ENCODE data around the gene PHIP.
A peak's percentile ranks its signal among the peaks of the same experiment; 100 is the strongest.
"Not testable (repeated sequence)": the region's sequence is repeated elsewhere in the genome, so short reads cannot be mapped to it uniquely, and the experiment has no call there.

PHIP gene

GRCh38 chr6:78935553-78935952 lies 142.5 kb downstream of the PHIP start:
- DNase-seq: no peak

- no peak for DNase-seq
Measured at GRCh38 chr6:78925317-78925716, 152.7 kb downstream of the PHIP start.

DNA sequence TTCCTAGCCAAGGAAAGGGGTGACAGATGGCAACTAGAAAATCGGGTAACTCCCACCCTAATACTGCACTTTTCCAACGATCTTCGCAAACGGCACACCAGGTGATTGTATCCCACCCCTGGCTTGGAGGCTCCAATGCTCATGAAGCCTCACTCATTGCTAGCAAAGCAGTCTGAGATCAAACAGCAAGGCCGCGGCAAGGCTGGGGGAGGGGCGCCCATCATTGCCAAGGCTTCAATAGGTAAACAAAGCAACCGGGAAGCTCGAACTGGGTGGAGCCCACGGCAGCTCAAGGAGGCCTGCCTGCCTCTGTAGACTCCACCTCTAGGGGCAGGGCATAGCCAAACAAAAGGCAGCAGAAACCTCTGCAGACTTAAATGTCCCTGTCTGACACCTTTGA lies 156.9 kb downstream of the PHIP start:
- not testable (repeated sequence) for DNase-seq

DNA sequence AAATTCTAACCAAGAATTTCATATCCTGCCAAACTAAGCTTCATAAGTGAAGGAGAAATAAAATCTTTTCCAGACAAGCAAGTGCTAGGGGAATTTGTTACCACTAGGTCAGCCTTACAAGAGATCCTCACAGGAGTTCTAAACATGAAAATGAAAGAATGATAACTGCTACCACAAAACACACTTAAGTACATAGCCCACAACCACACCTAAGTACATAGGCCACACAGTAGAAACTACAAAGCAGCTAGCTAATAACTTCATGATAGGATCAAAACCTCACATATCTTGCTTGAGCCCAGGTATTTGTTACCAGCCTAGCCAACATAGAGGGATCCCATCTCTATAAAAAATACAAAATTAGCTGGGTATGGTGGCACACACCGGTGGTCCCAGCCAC lies 160.3 kb downstream of the PHIP start:
- DNase-seq: no peak

DNA sequence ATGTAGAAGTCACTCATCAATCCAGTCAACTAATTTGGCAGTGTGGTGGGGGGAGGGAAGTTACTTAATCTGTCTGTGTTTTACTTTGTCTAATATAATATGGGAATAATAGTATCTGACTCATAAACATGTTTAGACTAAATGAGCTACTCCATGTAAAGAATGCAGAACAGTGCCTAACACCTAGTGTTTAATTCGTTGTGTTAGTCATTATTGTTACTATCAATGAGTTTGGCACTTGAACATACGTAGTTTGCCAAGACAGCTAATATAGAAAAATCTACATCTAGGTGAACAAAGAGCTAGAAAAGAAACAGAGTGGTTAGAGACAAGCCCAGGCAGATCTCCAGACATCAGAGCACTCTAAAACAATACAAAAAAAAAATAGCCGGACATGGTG lies 161.6 kb downstream of the PHIP start:
- no peak for DNase-seq

- no peak for DNase-seq
Measured at GRCh38 chr6:78911218-78911940, 166.7 kb downstream of the PHIP start.

DNA sequence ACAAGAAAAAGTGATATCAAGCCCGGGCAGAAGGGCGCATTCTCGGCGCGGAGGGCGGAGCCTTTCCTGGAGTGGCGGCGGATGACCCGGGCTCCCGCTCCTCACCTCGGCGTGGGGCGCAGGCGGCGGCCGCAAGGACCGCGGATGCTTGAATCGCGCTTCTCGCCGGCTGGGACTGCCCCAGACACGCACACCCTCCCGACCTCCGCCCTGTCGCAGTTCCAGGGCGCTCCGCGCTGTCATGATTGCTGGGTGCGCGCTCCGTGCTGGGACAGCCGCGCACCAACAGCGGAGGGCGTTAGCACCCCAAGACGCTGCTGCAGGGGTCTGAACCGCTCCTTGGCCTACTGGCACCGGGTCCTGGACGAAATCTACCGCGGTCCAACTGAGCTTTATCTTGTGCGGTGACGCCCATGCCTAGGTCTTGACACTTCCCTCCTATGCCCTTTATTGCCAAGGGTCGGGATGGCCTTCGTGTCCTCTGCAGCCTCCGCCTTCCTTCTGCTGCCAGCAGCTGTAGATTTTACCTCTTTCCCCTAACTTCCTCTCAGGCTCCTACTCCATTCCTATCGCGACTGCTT lies 167.4 kb downstream of the PHIP start:
- peak in 24 of 56 donors; percentile 0 to 62 (median 10) for DNase-seq

DNA sequence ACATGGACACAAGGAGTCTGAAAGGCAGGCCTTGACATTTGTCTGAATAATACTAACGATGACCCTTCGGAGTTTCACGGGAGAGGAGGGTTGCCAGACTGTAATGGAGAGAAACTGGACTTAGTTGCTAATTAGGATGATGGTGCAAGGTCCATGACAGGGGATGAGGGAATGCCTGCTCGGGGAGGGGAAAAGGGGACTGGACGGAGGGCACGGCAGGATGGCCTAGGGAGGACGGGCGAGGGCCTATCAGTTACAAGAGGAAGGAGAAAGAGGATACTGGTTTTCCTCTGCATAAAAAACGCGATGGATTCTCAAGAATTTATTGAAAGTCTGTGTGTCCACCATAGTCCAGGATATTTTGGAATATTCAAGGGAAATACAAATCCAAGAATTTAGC lies 168.0 kb downstream of the PHIP start:
- no peak for DNase-seq

DNA sequence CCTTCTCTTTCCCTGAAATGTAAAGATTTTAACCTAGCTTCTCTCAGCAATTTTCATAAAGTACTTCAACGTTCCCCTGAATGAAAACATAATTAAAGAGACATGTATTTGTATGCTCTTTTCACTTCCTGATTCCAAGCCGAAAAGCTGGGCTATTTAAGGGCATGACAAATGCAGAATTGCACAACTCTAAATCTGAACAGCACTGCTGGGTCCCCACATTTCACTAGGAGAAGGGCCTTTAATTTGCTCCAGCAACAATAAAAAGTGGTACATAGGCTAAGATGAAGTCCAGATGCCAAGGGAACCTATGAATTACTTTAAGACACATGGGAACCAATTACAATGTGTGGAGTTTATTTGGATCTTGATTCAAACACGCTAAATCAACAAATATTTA lies 168.7 kb downstream of the PHIP start:
- no peak for DNase-seq

GRCh38 chr6:78908621-78909020 lies 169.4 kb downstream of the PHIP start:
- no peak for DNase-seq

DNA sequence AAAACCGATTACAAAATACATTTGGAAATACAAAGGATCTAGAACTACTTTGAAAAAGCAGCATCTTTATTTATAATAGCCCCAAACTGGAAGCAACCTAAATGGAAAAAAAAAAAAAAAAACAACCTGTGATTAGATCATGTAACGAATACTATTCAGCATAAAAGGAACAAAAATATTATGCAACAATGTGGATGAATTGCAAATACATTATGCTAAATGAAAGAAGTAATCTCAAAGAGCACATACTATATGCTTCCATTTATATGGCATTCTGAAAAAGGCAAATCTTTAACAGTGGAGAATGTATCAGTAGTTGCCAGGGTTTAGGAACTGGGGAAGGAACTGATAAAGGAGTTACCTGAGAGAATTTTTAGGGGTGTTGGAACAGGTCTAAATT lies 181.8 kb downstream of the PHIP start:
- no peak for DNase-seq

DNA sequence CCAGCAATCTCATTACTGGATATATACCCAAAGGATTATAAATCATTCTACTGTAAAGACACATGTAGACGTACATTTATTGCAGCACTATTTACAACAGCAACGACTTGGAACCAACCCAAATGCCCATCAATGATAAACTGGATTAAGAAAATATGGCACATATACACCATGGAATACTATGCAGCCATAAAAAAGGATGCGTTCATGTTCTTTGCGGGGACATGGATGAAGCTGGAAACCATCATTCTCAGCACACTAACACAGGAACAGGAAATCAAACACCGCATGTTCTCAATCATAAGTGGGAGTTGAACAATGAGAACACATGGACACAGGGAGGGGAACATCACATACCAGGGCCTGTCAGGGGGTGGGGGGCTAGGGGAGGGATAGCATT lies 188.2 kb downstream of the PHIP start:
- not testable (repeated sequence) for DNase-seq
